ENCODE data around the gene CRADD. TPM values are rescaled to one million over a fixed set of nuclear protein-coding genes. Genes with fewer than 3 reads are reported as not detected.

Gene CRADD
- total RNA-seq, 2 donors from 2014 or later = 7.7 to 9.1 TPM

DNA sequence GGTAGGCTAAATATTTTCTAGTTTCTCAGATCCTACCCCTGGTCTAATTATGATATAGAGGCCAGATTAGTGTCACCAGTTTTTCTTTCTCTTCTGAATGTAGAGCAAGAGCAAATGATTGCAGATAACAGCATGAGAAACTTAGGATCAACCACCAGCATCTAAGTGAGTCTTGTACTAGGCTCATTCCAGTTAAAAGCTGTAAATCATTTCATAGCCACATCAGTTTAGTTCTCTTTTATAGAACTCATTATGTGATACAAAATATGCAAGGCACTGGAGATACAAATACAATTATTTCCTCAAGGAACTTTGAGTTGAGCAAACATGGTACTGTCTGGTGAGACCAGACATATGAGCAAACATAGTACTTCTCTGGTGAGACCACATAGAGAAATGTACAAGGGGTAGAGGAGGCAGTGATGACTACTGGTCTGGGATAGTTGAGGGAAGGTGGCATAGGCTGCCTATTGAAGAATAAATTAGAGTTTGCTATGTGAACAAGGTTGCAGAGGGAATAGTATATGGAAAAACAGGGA, 59.5 kb downstream of the CRADD start:
- H3K4me3 ChIP-seq (ENCODE audit: low read length) = no peak overlapping the region
- no peaks in the 10 kb centered on the region for H3K27me3 Mint-ChIP-seq (ENCODE audit: insufficient read depth)
- no peaks in the 10 kb centered on the region for H3K36me3 Mint-ChIP-seq (ENCODE audit: low read depth)
- no peaks in the 10 kb centered on the region for H3K27me3 ChIP-seq (ENCODE audit: control insufficient read depth, insufficient read depth, low read length, poor library complexity, severe bottlenecking)
- no peaks in the 10 kb centered on the region for H3K9me3 Mint-ChIP-seq
- H3K9ac ChIP-seq (ENCODE audit: extremely low read depth, low read length, poor library complexity, severe bottlenecking) = no peak overlapping the region
- peaks cover 24% of the 10 kb centered on the region for H3K4me1 Mint-ChIP-seq
- H3K4me1 ChIP-seq (ENCODE audit: control insufficient read depth, insufficient read depth, low read length) = peaks cover 9% of the 10 kb centered on the region
- no peaks in the 10 kb centered on the region for H3K9me3 ChIP-seq (ENCODE audit: control insufficient read depth, low read length)
- no peak overlapping the region for H3K27ac ChIP-seq (ENCODE audit: low read depth, low read length)
- H3K27ac Mint-ChIP-seq = no peak overlapping the region
- TF ChIP-seq CTCF (conservative IDR thresholded peaks at IDR 0.05) = no peak
- DNase-seq = no peak
- no peaks in the 10 kb centered on the region for H3K36me3 ChIP-seq (ENCODE audit: control insufficient read depth, insufficient read depth, low read length)
- no peak overlapping the region for H3K4me3 Mint-ChIP-seq

- Histone ChIP-seq H3K27ac (ENCODE audit: low read depth, low read length) (no peak overlapping the region), H3K36me3 (ENCODE audit: control insufficient read depth, insufficient read depth, low read length) (no peaks in the 10 kb centered on the region), H3K4me1 (ENCODE audit: control insufficient read depth, insufficient read depth, low read length) (peaks cover 12% of the 10 kb centered on the region), H3K27me3 (ENCODE audit: control insufficient read depth, insufficient read depth, low read length, poor library complexity, severe bottlenecking) (no peaks in the 10 kb centered on the region), H3K9me3 (ENCODE audit: control insufficient read depth, low read length) (no peaks in the 10 kb centered on the region), H3K4me3 (ENCODE audit: low read length) (no peak overlapping the region), H3K9ac (ENCODE audit: extremely low read depth, low read length, poor library complexity, severe bottlenecking) (no peak overlapping the region)
- 90 to 100% methylated on average over 5 of the region's 5 CpGs for WGBS, 2 experiments (ENCODE audit: insufficient coverage in 1 of 2, insufficient read length in 1 of 2)
- Mint-ChIP-seq H3K4me3 (no peak overlapping the region), H3K9me3 (no peaks in the 10 kb centered on the region), H3K27ac (no peak overlapping the region), H3K4me1 (peaks cover 28% of the 10 kb centered on the region), H3K27me3 (ENCODE audit: insufficient read depth) (no peaks in the 10 kb centered on the region), H3K36me3 (ENCODE audit: low read depth) (no peaks in the 10 kb centered on the region)
- TF ChIP-seq CTCF (conservative IDR thresholded peaks at IDR 0.05) = no peak
- no peak for DNase-seq
These were observed 60.5 kb downstream of the CRADD start for GRCh38 chr12:93737457-93738198.

GRCh38 chr12:93738199-93739058, 61.3 kb downstream of the CRADD start:
- TF ChIP-seq CTCF (conservative IDR thresholded peaks at IDR 0.05) = no peak
- no peaks in the 10 kb centered on the region for H3K9me3 Mint-ChIP-seq
- H3K4me3 Mint-ChIP-seq = no peak overlapping the region
- H3K9ac ChIP-seq (ENCODE audit: extremely low read depth, low read length, poor library complexity, severe bottlenecking) = no peak overlapping the region
- no peaks in the 10 kb centered on the region for H3K9me3 ChIP-seq (ENCODE audit: control insufficient read depth, low read length)
- no peaks in the 10 kb centered on the region for H3K36me3 ChIP-seq (ENCODE audit: control insufficient read depth, insufficient read depth, low read length)
- H3K27ac Mint-ChIP-seq = no peak overlapping the region
- peaks cover 12% of the 10 kb centered on the region for H3K4me1 ChIP-seq (ENCODE audit: control insufficient read depth, insufficient read depth, low read length)
- H3K36me3 Mint-ChIP-seq (ENCODE audit: low read depth) = no peaks in the 10 kb centered on the region
- no peak overlapping the region for H3K27ac ChIP-seq (ENCODE audit: low read depth, low read length)
- peaks cover 32% of the 10 kb centered on the region for H3K4me1 Mint-ChIP-seq
- H3K27me3 Mint-ChIP-seq (ENCODE audit: insufficient read depth) = no peaks in the 10 kb centered on the region
- H3K27me3 ChIP-seq (ENCODE audit: control insufficient read depth, insufficient read depth, low read length, poor library complexity, severe bottlenecking) = no peaks in the 10 kb centered on the region
- 95 to 100% methylated on average over 1 to 6 of the region's 6 CpGs for WGBS, 2 experiments (ENCODE audit: insufficient coverage in 1 of 2, insufficient read length in 1 of 2)
- no peak for DNase-seq
- H3K4me3 ChIP-seq (ENCODE audit: low read length) = no peak overlapping the region
